IPS DF 19.7 (cell line): ENCODE data around the gene TTBK1.

ENCODE experiments used
- DNase-seq: peaks from one replicate; pipeline ENCODE4 v3.0.0-alpha.2; 2013; ENCODE audit warnings: low read depth, low spot score

Gene TTBK1

GRCh38 chr6:43303751-43304331, 60.6 kb downstream of the TTBK1 start:
- DNase-seq: no peak

- DNase-seq: no peak
These were observed 61.1 kb downstream of the TTBK1 start for GRCh38 chr6:43304361-43304760.

GRCh38 chr6:43304882-43305281, 61.6 kb downstream of the TTBK1 start:
- no peak for DNase-seq

GRCh38 chr6:43306086-43306485, 62.8 kb downstream of the TTBK1 start:
- DNase-seq: no peak

- no peak for DNase-seq
These were observed 64.3 kb downstream of the TTBK1 start for GRCh38 chr6:43307451-43308100.

- DNase-seq: peak; percentile 59
These were observed 65.1 kb downstream of the TTBK1 start, which contains the start of gene CRIP3 for GRCh38 chr6:43308101-43308989. CRIP3 (minus strand) TSS chr6:43308826; CDS start chr6:43308792, 34 bp downstream.

- no peak for DNase-seq
These were observed 65.8 kb downstream of the TTBK1 start for GRCh38 chr6:43308990-43309477.

- DNase-seq: no peak
These were observed 66.9 kb downstream of the TTBK1 start for GRCh38 chr6:43310134-43310533.

GRCh38 chr6:43310624-43311023, 67.3 kb downstream of the TTBK1 start:
- no peak for DNase-seq

- no peak for DNase-seq
These were observed 68.4 kb downstream of the TTBK1 start for GRCh38 chr6:43311666-43312065.

GRCh38 chr6:43313813-43314212, 70.5 kb downstream of the TTBK1 start:
- DNase-seq: no peak

GRCh38 chr6:43318011-43318410, 74.7 kb downstream of the TTBK1 start:
- no peak for DNase-seq

- DNase-seq: no peak
These were observed 82.6 kb downstream of the TTBK1 start for GRCh38 chr6:43325876-43326275.

- DNase-seq: no peak
These were observed 85.2 kb downstream of the TTBK1 start for GRCh38 chr6:43328528-43328927.

GRCh38 chr6:43331470-43331869, 88.2 kb downstream of the TTBK1 start:
- no peak for DNase-seq

GRCh38 chr6:43331891-43332290, 88.6 kb downstream of the TTBK1 start:
- DNase-seq: no peak

GRCh38 chr6:43334466-43335095, 91.3 kb downstream of the TTBK1 start:
- peak; percentile 64 for DNase-seq

GRCh38 chr6:43335469-43335868, 92.2 kb downstream of the TTBK1 start:
- DNase-seq: no peak

- DNase-seq: no peak
These were observed 93.1 kb downstream of the TTBK1 start for GRCh38 chr6:43336382-43336781.
